HepG2 (cell line): ENCODE results near the gene UCN2. TPM values are rescaled to one million over a fixed set of nuclear protein-coding genes. Genes with fewer than 3 reads are reported as not detected.
A peak's percentile ranks its signal among the peaks of the same experiment; 100 is the strongest.

Experiments used
- ATAC-seq: fragments of 200-7000 bp; cut with Tn5 transposase; 3 replicates; pipeline ENCODE4 v1.9.1; 2020; ENCODE audit warnings: mild to moderate bottlenecking, moderate library complexity
- BruUV-seq: library from RNA; stranded (reverse); fragments of 400-500 nt; replicated peaks from 2 replicates; lab custom pipeline; 2021; lab: Mats Ljungman, UMichigan
- CTCF ChIA-PET: fragments of 300-600 bp; formaldehyde crosslinking; extraction: SDS; loops from one replicate; lab custom pipeline; 2021; ENCODE audit warnings: low total read pairs, inconsistent platforms, low intra/inter-chr PET ratio; lab: Yijun Ruan, JAX
- POLR2A ChIA-PET: fragments of 350-600 bp; sonication (Branson Sonifier 250); formaldehyde crosslinking; loops from one replicate; lab custom pipeline; 2020; ENCODE audit warnings: antibody characterized with exemption, inconsistent platforms; lab: Yijun Ruan, JAX
- DNase-seq: peaks from one replicate; pipeline ENCODE4 v3.0.0-alpha.2; 2015; ENCODE audit warnings: low spot score
- FAIRE-seq: peaks from 3 replicates; lab custom pipeline; 2011; peaks lifted over from hg19 to GRCh38; lab: Jason Lieb, UNC
- H2AFZ ChIP-seq: one replicate; pipeline ENCODE4 v1.6.1; 2011; ENCODE audit warnings: low read length, inconsistent platforms
- H3K27ac ChIP-seq: fragments of 300-600 bp; 3 replicates; pipeline ENCODE4 v1.8.0; 2011; ENCODE audit warnings: mixed run types, mild to moderate bottlenecking, mixed read lengths, low read length, inconsistent platforms; ENCODE audit not compliant: insufficient read depth; ENCODE audit errors: extremely low read length
- H3K27me3 ChIP-seq, 2 experiments: fragments of 200-600 bp in 1 of 2; 2 replicates in 1 of 2; 3 replicates in 1 of 2; pipeline versions ENCODE4 v1.6.0 to v1.8.0; 2011; ENCODE audit warnings: low read length in 2 of 2, mild to moderate bottlenecking in 2 of 2, moderate library complexity in 2 of 2, inconsistent platforms in 1 of 2; ENCODE audit not compliant: insufficient read depth in 2 of 2, control insufficient read depth in 1 of 2
- H3K36me3 ChIP-seq, 2 experiments: fragments of 200-600 bp in 1 of 2; replicated peaks in 1 of 2; 2 replicates in 1 of 2; 3 replicates in 1 of 2; pipeline versions ENCODE4 v1.5.1 to v1.8.0; 2011; ENCODE audit warnings: low read length in 2 of 2, inconsistent platforms in 1 of 2; ENCODE audit not compliant: insufficient read depth in 2 of 2, control insufficient read depth in 1 of 2
- H3K4me1 ChIP-seq: 2 replicates; pipeline ENCODE4 v1.5.1; 2012; ENCODE audit warnings: low read length, inconsistent platforms; ENCODE audit not compliant: insufficient read depth
- H3K4me2 ChIP-seq: 2 replicates; pipeline ENCODE4 v1.6.0; 2011; ENCODE audit warnings: low read depth, low read length, inconsistent platforms
- H3K4me3 ChIP-seq, 3 experiments: fragments of 200-600 bp in 1 of 3; sonication (generic), shearing (Covaris generic) in 1 of 3; replicated peaks in 1 of 3; 2 replicates each; pipeline ENCODE4 v1.5.1; 2011 to 2016; ENCODE audit warnings: low read length in 3 of 3, inconsistent platforms in 2 of 3, low read depth in 2 of 3, mild to moderate bottlenecking in 2 of 3, control low read depth in 1 of 3, mixed read lengths in 1 of 3; ENCODE audit not compliant: insufficient read depth in 1 of 3
- H3K79me2 ChIP-seq: one replicate; pipeline ENCODE4 v1.6.1; 2011; ENCODE audit warnings: low read length, inconsistent platforms; ENCODE audit not compliant: insufficient read depth
- H3K9ac ChIP-seq: 2 replicates; pipeline ENCODE4 v1.6.0; 2011; ENCODE audit warnings: mild to moderate bottlenecking, low read depth, low read length, inconsistent platforms; ENCODE audit not compliant: insufficient read depth
- H3K9me3 ChIP-seq: 2 replicates; pipeline ENCODE4 v1.5.1; 2012; ENCODE audit warnings: mild to moderate bottlenecking, low read length
- H4K20me1 ChIP-seq: 2 replicates; pipeline ENCODE4 v1.6.0; 2011; ENCODE audit warnings: inconsistent platforms, mild to moderate bottlenecking, low read length, moderate library complexity; ENCODE audit not compliant: insufficient read depth
- GFI1 ChIP-seq: sonication (generic); formaldehyde crosslinking; IDR thresholded peaks from 2 replicates; pipeline ENCODE4 v1.5.0; 2020; ENCODE audit warnings: missing genetic modification reagents, mild to moderate bottlenecking, borderline replicate concordance
- HDAC1 ChIP-seq: sonication (generic); formaldehyde crosslinking; IDR thresholded peaks from 2 replicates; pipeline ENCODE4 v1.5.1; 2020; ENCODE audit warnings: mild to moderate bottlenecking, missing genetic modification reagents
- NKX3-1 ChIP-seq: sonication (generic); formaldehyde crosslinking; IDR thresholded peaks from 2 replicates; pipeline ENCODE4 v1.5.0; 2020; ENCODE audit warnings: missing genetic modification reagents
- PHF21A ChIP-seq: sonication (generic); formaldehyde crosslinking; IDR thresholded peaks from 2 replicates; pipeline ENCODE4 v1.5.0; 2020; ENCODE audit warnings: mild to moderate bottlenecking, missing genetic modification reagents
- SAP130 ChIP-seq: IDR thresholded peaks from 2 replicates; pipeline ENCODE4 v1.6.1; 2016; ENCODE audit warnings: low read depth
- SUZ12 ChIP-seq: fragments of 150-350 bp; IDR thresholded peaks from 2 replicates; pipeline ENCODE4 v1.6.1; 2014; ENCODE audit warnings: low read depth, low read length
- ZBTB10 ChIP-seq: sonication (generic); formaldehyde crosslinking; IDR thresholded peaks from 2 replicates; pipeline ENCODE4 v1.4.0; 2020; ENCODE audit warnings: missing genetic modification reagents, borderline replicate concordance
- ZC3H13 ChIP-seq: sonication (generic); formaldehyde crosslinking; IDR thresholded peaks from 2 replicates; pipeline ENCODE4 v1.8.1; 2023; ENCODE audit warnings: mild to moderate bottlenecking, missing genetic modification reagents, moderate library complexity
- ZMYM4 ChIP-seq: sonication (generic); formaldehyde crosslinking; IDR thresholded peaks from 2 replicates; pipeline ENCODE4 v1.8.1; 2023; ENCODE audit warnings: mild to moderate bottlenecking, missing genetic modification reagents
- ZNF121 ChIP-seq: sonication (generic); formaldehyde crosslinking; IDR thresholded peaks from 2 replicates; pipeline ENCODE4 v1.5.0; 2020; ENCODE audit warnings: mild to moderate bottlenecking, missing genetic modification reagents
- ZNF362 ChIP-seq: sonication (generic); formaldehyde crosslinking; IDR thresholded peaks from 2 replicates; pipeline ENCODE4 v1.4.0; 2020; ENCODE audit warnings: missing genetic modification reagents, mild to moderate bottlenecking, borderline replicate concordance
- WGBS: methylation state at CpG from one replicate; pipeline ENCODE4 v1.1.6; 2017; ENCODE audit warnings: low lambda C conversion rate; 5-methylcytosine and 5-hydroxymethylcytosine counted together
- in situ Hi-C: cut with HindIII; loops from 2 replicates; pipeline ENCODE4 v1.10.0; 2017; ENCODE audit warnings: low pct_unique_long_range_greater_than_20kb; ENCODE audit not compliant: extremely low pct_ligation_motif_present
- intact Hi-C: fragments of 100-400 bp; cut with micrococcal nuclease; formaldehyde crosslinking; loops from one replicate; pipeline ENCODE4 v1.10.0; 2022; ENCODE audit not compliant: unreplicated experiment
- polyA plus RNA-seq, 8 experiments: library from polyadenylated mRNA; depleted of rRNA in 3 of 8; stranded (reverse) in 7 of 8; unstranded in 1 of 8; fragments of >200 nt; fragmentation: Illumina TruSeq in 4 of 8; extraction: Trizol in 4 of 8; gene quantifications; 2 replicates each; pipeline versions ENCODE4 v1.2.1 to v1.2.3, GENCODE V29; 2011 to 2016; ENCODE audit warnings: low read depth in 4 of 8, missing spikeins in 1 of 8, mixed read lengths in 1 of 8; ENCODE audit not compliant: insufficient read depth in 1 of 8
- total RNA-seq, 5 experiments: library from RNA; depleted of rRNA; stranded (reverse); fragments of >200 nt; fragmentation: Illumina TruSeq; extraction: Trizol; gene quantifications; 2 replicates each; pipeline ENCODE4 v1.2.3, GENCODE V29; 2016; ENCODE audit warnings: low read depth in 1 of 5
- TF ChIP-seq, protein P1 (sequence below): sonication (generic); formaldehyde crosslinking; IDR thresholded peaks from 2 replicates; pipeline ENCODE4 v1.5.0; 2020; ENCODE audit warnings: mild to moderate bottlenecking, missing genetic modification reagents
- TF ChIP-seq, protein P2 (sequence below): IDR thresholded peaks from 2 replicates; pipeline ENCODE4 v1.6.1; 2016; ENCODE audit warnings: mild to moderate bottlenecking

The UCN2 gene
- total and polyA plus RNA-seq, 2 of the 13 experiments (the other 11 are each of a cell fraction or from before 2014, with no cell fraction given) = 0.07 to 1.5 TPM

GRCh38 chr3:48555231-48555948, 8.2 kb downstream of the UCN2 start:
- Histone ChIP-seq H3K4me2 (peak overlapping the region; percentile 78), H3K4me3 (peak overlapping the region; percentile 76 to 98 (median 92)), H4K20me1 (peaks cover 36% of the 10 kb centered on the region), H3K9ac (peak overlapping the region; percentile 82), H3K27me3 (no peaks in the 10 kb centered on the region; a peak in 1 of 5 replicates), H3K36me3 (peaks cover 14 to 32% of the 10 kb centered on the region in 2 experiments; a peak in 4 of 5 replicates), H3K79me2 (peaks cover 60% of the 10 kb centered on the region), H3K4me1 (peaks cover 87% of the 10 kb centered on the region), H2AFZ (no peak overlapping the region), H3K9me3 (no peaks in the 10 kb centered on the region), H3K27ac (peak overlapping the region; percentile 27)
- FAIRE-seq (no peak), DNase-seq (no peak), ATAC-seq (no peak)
- intact Hi-C loops (loop anchor here (5.0 kb wide), 1 partner anchor 67 kb away; the partner anchor contains the start of gene TMEM89), in situ Hi-C loops (loop anchor here (5.0 kb wide), 1 partner anchor 88 kb away; a partner anchor contains a TSS)
- POLR2A ChIA-PET = interaction anchor here (1.1 to 1.3 kb wide), 2 partner anchors 42 to 82 kb away, joined by 3 to 4 read pairs; no protein-coding TSS in a partner anchor
- no TSS peak for BruUV-seq
- WGBS = 38% methylated on average over 10 of the region's 10 CpGs
- CTCF ChIA-PET = no interaction called here
- TF ChIP-seq, protein P1, sequence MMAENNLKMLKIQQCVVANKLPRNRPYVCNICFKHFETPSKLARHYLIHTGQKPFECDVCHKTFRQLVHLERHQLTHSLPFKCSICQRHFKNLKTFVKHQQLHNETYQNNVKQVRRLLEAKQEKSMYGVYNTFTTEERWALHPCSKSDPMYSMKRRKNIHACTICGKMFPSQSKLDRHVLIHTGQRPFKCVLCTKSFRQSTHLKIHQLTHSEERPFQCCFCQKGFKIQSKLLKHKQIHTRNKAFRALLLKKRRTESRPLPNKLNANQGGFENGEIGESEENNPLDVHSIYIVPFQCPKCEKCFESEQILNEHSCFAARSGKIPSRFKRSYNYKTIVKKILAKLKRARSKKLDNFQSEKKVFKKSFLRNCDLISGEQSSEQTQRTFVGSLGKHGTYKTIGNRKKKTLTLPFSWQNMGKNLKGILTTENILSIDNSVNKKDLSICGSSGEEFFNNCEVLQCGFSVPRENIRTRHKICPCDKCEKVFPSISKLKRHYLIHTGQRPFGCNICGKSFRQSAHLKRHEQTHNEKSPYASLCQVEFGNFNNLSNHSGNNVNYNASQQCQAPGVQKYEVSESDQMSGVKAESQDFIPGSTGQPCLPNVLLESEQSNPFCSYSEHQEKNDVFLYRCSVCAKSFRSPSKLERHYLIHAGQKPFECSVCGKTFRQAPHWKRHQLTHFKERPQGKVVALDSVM (CRISPR knock-in tag) = 0 out of 2 replicates have a peak, but pooled peaks have one; percentile 20
- no peak for TF ChIP-seq NKX3-1 (CRISPR knock-in tag)
- no peak for TF ChIP-seq ZMYM4 (CRISPR knock-in tag)
- TF ChIP-seq ZC3H13 = no peak
- TF ChIP-seq, protein P2, sequence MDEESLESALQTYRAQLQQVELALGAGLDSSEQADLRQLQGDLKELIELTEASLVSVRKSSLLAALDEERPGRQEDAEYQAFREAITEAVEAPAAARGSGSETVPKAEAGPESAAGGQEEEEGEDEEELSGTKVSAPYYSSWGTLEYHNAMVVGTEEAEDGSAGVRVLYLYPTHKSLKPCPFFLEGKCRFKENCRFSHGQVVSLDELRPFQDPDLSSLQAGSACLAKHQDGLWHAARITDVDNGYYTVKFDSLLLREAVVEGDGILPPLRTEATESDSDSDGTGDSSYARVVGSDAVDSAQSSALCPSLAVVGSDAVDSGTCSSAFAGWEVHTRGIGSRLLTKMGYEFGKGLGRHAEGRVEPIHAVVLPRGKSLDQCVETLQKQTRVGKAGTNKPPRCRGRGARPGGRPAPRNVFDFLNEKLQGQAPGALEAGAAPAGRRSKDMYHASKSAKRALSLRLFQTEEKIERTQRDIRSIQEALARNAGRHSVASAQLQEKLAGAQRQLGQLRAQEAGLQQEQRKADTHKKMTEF (CRISPR knock-in tag) = 0 out of 2 replicates have a peak, but pooled peaks have one; percentile 29
- no peak for TF ChIP-seq SUZ12
- TF ChIP-seq HDAC1 = 0 out of 2 replicates have a peak, but pooled peaks have one; percentile 2
- TF ChIP-seq ZNF362 (CRISPR knock-in tag) = 0 out of 2 replicates have a peak, but pooled peaks have one; percentile 51
- peak; percentile 17; the same call in 1 of the 2 replicates for TF ChIP-seq SAP130 (CRISPR knock-in tag)
- no peak for TF ChIP-seq PHF21A (CRISPR knock-in tag)
- TF ChIP-seq ZNF121 (CRISPR knock-in tag) = peak; percentile 80
- TF ChIP-seq ZBTB10 (CRISPR knock-in tag) = no peak
- no peak for TF ChIP-seq GFI1 (CRISPR knock-in tag)
